DOHH2 (cell line): ENCODE measurements around the gene CSNK1A1.

Experiments used
- H3F3A ChIP-seq: fragments of 200-600 bp; sonication (generic), shearing (Covaris generic); 2 replicates; pipeline ENCODE4 v1.6.0; 2016; ENCODE audit warnings: antibody characterized with exemption, mild to moderate bottlenecking; ENCODE audit not compliant: control insufficient read depth, insufficient read depth
- H3K27ac ChIP-seq: fragments of 200-600 bp; sonication (generic); 2 replicates; pipeline ENCODE4 v1.5.1; 2014; ENCODE audit warnings: low read depth, mild to moderate bottlenecking, low read length, moderate library complexity
- H3K27me3 ChIP-seq: fragments of 200-600 bp; sonication (generic); 2 replicates; pipeline ENCODE4 v1.6.1; 2014; ENCODE audit warnings: mild to moderate bottlenecking, low read length, mixed read lengths; ENCODE audit not compliant: control insufficient read depth
- H3K36me3 ChIP-seq: fragments of 200-600 bp; sonication (generic); 2 replicates; pipeline ENCODE4 v1.6.1; 2014; ENCODE audit warnings: mild to moderate bottlenecking, low read length, moderate library complexity, mixed read lengths; ENCODE audit not compliant: control insufficient read depth
- H3K4me1 ChIP-seq: fragments of 200-600 bp; sonication (generic); 2 replicates; pipeline ENCODE4 v1.6.1; 2014; ENCODE audit warnings: mild to moderate bottlenecking, low read length, mixed read lengths; ENCODE audit not compliant: control insufficient read depth
- H3K4me2 ChIP-seq: fragments of 200-600 bp; sonication (generic); 2 replicates; pipeline ENCODE4 v1.6.0; 2014; ENCODE audit warnings: mild to moderate bottlenecking, low read length, moderate library complexity
- H3K4me3 ChIP-seq: fragments of 200-600 bp; sonication (generic); 2 replicates; pipeline ENCODE4 v1.5.1; 2014; ENCODE audit warnings: mild to moderate bottlenecking, low read length, mixed read lengths
- H3K79me2 ChIP-seq: fragments of 200-600 bp; sonication (generic); 2 replicates; pipeline ENCODE4 v1.6.1; 2014; ENCODE audit warnings: mild to moderate bottlenecking, low read length, mixed read lengths; ENCODE audit not compliant: control insufficient read depth
- H3K9me2 ChIP-seq: fragments of 200-600 bp; sonication (generic); replicated peaks from 2 replicates; pipeline ENCODE4 v1.6.1; 2014; ENCODE audit warnings: mild to moderate bottlenecking, low read length, mixed read lengths; ENCODE audit not compliant: control insufficient read depth
- H3K9me3 ChIP-seq: fragments of 200-600 bp; sonication (generic); 2 replicates; pipeline ENCODE4 v1.6.1; 2014; ENCODE audit warnings: antibody characterized with exemption, low read length, mixed read lengths; ENCODE audit not compliant: control insufficient read depth, insufficient read depth
- H4K20me1 ChIP-seq: fragments of 200-600 bp; sonication (generic); 2 replicates; pipeline ENCODE4 v1.6.0; 2014; ENCODE audit warnings: low read depth, mild to moderate bottlenecking, antibody characterized with exemption, low read length, moderate library complexity; ENCODE audit not compliant: control insufficient read depth, insufficient read depth
- CTCF ChIP-seq: fragments of 200-600 bp; sonication (generic); IDR thresholded peaks from one replicate; pipeline ENCODE4 v1.5.1; 2014; ENCODE audit warnings: antibody characterized with exemption, mild to moderate bottlenecking, low read depth, low read length; ENCODE audit not compliant: poor library complexity, severe bottlenecking
- EZH2phosphoT487 ChIP-seq: fragments of 200-600 bp; sonication (generic); IDR thresholded peaks from 2 replicates; pipeline ENCODE4 v1.6.1; 2017; ENCODE audit warnings: borderline replicate concordance, mild to moderate bottlenecking, antibody characterized with exemption, low read length, moderate library complexity, mixed read lengths

CSNK1A1 gene

GRCh38 chr5:149503006-149503405, 48.2 kb downstream of the CSNK1A1 start:
- Histone ChIP-seq H3K9me2 (no peaks in the 10 kb centered on the region), H3K27ac (no peak overlapping the region), H3K4me2 (no peak overlapping the region), H3K4me3 (no peak overlapping the region), H4K20me1 (no peaks in the 10 kb centered on the region), H3K79me2 (no peaks in the 10 kb centered on the region), H3F3A (peaks cover 24% of the 10 kb centered on the region), H3K9me3 (no peaks in the 10 kb centered on the region), H3K36me3 (peaks cover 92% of the 10 kb centered on the region), H3K4me1 (no peaks in the 10 kb centered on the region), H3K27me3 (no peaks in the 10 kb centered on the region)
- TF ChIP-seq EZH2phosphoT487 (no peak), CTCF (no peak)

- Histone ChIP-seq H3K4me3 (no peak overlapping the region), H3K79me2 (no peaks in the 10 kb centered on the region)
Measured at GRCh38 chr5:149500922-149501582, 50.2 kb downstream of the CSNK1A1 start.

DNA sequence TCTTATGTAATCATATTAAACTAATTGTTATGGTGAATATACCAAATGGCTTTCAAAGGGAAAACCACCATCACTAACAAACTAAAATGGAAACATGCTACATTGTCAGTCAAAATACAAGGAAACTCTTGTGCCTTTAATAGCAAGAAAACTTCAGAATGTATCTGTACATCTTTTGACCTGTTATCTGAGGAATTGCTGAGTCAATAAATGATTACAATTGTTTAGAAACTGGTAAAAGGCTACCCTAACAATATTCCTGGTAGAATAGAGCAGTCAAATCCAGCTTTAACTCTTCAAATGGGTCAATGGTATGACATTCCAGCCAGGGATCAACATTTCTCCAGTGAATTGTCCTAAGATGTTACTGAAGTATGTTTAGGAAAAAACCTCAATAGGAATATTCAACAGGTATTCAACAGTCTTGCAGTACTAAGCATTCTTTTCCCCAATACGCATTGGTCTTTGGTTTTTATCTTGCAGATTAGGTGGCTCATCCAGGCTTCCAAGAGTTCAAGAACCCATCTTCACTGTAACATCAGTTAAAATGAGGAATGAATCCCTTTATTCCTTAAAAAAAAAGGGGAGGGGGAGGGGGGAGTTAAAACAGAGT, 52.4 kb downstream of the CSNK1A1 start:
- TF ChIP-seq CTCF: no peak
- no peak for TF ChIP-seq EZH2phosphoT487
- Histone ChIP-seq H3K9me3 (no peaks in the 10 kb centered on the region), H3F3A (peaks cover 25% of the 10 kb centered on the region; the same call in 1 of the 2 replicates), H3K9me2 (no peaks in the 10 kb centered on the region), H3K36me3 (peaks cover 88% of the 10 kb centered on the region), H3K27me3 (no peaks in the 10 kb centered on the region), H3K4me1 (peaks cover under 1% of the 10 kb centered on the region), H4K20me1 (no peaks in the 10 kb centered on the region), H3K4me3 (no peak overlapping the region), H3K4me2 (no peak overlapping the region), H3K27ac (no peak overlapping the region), H3K79me2 (no peaks in the 10 kb centered on the region)

More at GRCh38 chr5:149500922-149501582, 50.2 kb downstream of the CSNK1A1 start:
- no peak overlapping the region for H3K27ac ChIP-seq
- peaks cover 26% of the 10 kb centered on the region for H3F3A ChIP-seq
- H3K4me1 ChIP-seq: no peaks in the 10 kb centered on the region
- H3K9me2 ChIP-seq: no peaks in the 10 kb centered on the region
- H4K20me1 ChIP-seq: no peaks in the 10 kb centered on the region
- no peak overlapping the region for H3K4me2 ChIP-seq
- no peaks in the 10 kb centered on the region for H3K9me3 ChIP-seq
- H3K27me3 ChIP-seq: no peaks in the 10 kb centered on the region
- H3K36me3 ChIP-seq: peaks cover 91% of the 10 kb centered on the region
- TF ChIP-seq CTCF: no peak
- no peak for TF ChIP-seq EZH2phosphoT487
